KOPT-K1 (cell line): ENCODE data around the gene CDHR1.

Source experiments
- H3K27ac ChIP-seq: fragments of 200-600 bp; sonication (generic); 2 replicates; pipeline ENCODE4 v1.5.1; 2016; ENCODE audit warnings: antibody characterized with exemption, mild to moderate bottlenecking, low read depth, low read length; ENCODE audit not compliant: poor library complexity, severe bottlenecking
- H3K36me3 ChIP-seq: fragments of 200-600 bp; sonication (generic); 2 replicates; pipeline ENCODE4 v1.5.1; 2017; ENCODE audit warnings: antibody characterized with exemption, mild to moderate bottlenecking, low read length, moderate library complexity; ENCODE audit not compliant: insufficient read depth
- H3K9me3 ChIP-seq: fragments of 200-600 bp; sonication (generic); 2 replicates; pipeline ENCODE4 v1.5.1; 2017; ENCODE audit warnings: antibody characterized with exemption, low read length, mild to moderate bottlenecking; ENCODE audit not compliant: insufficient read depth, poor library complexity, severe bottlenecking

The CDHR1 gene

GRCh38 chr10:84202349-84202748 lies 8.0 kb downstream of the CDHR1 start:
- Histone ChIP-seq H3K27ac (no peak overlapping the region), H3K36me3 (no peaks in the 10 kb centered on the region), H3K9me3 (no peaks in the 10 kb centered on the region)

GRCh38 chr10:84204122-84204521 lies 9.8 kb downstream of the CDHR1 start:
- Histone ChIP-seq H3K36me3 (no peaks in the 10 kb centered on the region), H3K27ac (no peak overlapping the region), H3K9me3 (no peaks in the 10 kb centered on the region)

- no peaks in the 10 kb centered on the region for H3K36me3 ChIP-seq
- H3K9me3 ChIP-seq = no peaks in the 10 kb centered on the region
- H3K27ac ChIP-seq = no peak overlapping the region
Measured at GRCh38 chr10:84204610-84205009, 10.3 kb downstream of the CDHR1 start.

GRCh38 chr10:84205049-84205852 lies 10.9 kb downstream of the CDHR1 start:
- no peak overlapping the region for H3K27ac ChIP-seq
- no peaks in the 10 kb centered on the region for H3K36me3 ChIP-seq
- no peaks in the 10 kb centered on the region for H3K9me3 ChIP-seq

GRCh38 chr10:84205853-84206525 lies 11.7 kb downstream of the CDHR1 start:
- Histone ChIP-seq H3K36me3 (no peaks in the 10 kb centered on the region), H3K27ac (no peak overlapping the region), H3K9me3 (no peaks in the 10 kb centered on the region)

- H3K36me3 ChIP-seq = no peaks in the 10 kb centered on the region
- H3K9me3 ChIP-seq = no peaks in the 10 kb centered on the region
- no peak overlapping the region for H3K27ac ChIP-seq
Measured at GRCh38 chr10:84208023-84208422, 13.7 kb downstream of the CDHR1 start.

- Histone ChIP-seq H3K9me3 (no peaks in the 10 kb centered on the region), H3K27ac (no peak overlapping the region), H3K36me3 (no peaks in the 10 kb centered on the region)
Measured at GRCh38 chr10:84211566-84211965, 17.2 kb downstream of the CDHR1 start.

GRCh38 chr10:84212014-84212413 lies 17.7 kb downstream of the CDHR1 start:
- Histone ChIP-seq H3K36me3 (no peaks in the 10 kb centered on the region), H3K9me3 (no peaks in the 10 kb centered on the region), H3K27ac (no peak overlapping the region)

- Histone ChIP-seq H3K9me3 (no peaks in the 10 kb centered on the region), H3K36me3 (no peaks in the 10 kb centered on the region), H3K27ac (no peak overlapping the region)
Measured at GRCh38 chr10:84213076-84213475, 18.7 kb downstream of the CDHR1 start.

GRCh38 chr10:84214046-84214572 lies 19.8 kb downstream of the CDHR1 start:
- H3K36me3 ChIP-seq = no peaks in the 10 kb centered on the region
- H3K27ac ChIP-seq = no peak overlapping the region
- no peaks in the 10 kb centered on the region for H3K9me3 ChIP-seq

GRCh38 chr10:84214612-84215235 lies 20.4 kb downstream of the CDHR1 start:
- H3K27ac ChIP-seq = no peak overlapping the region
- peaks cover 6% of the 10 kb centered on the region for H3K9me3 ChIP-seq
- no peaks in the 10 kb centered on the region for H3K36me3 ChIP-seq

GRCh38 chr10:84216834-84217233 lies 22.5 kb downstream of the CDHR1 start:
- H3K27ac ChIP-seq = no peak overlapping the region
- H3K36me3 ChIP-seq = no peaks in the 10 kb centered on the region

GRCh38 chr10:84217746-84218145 lies 23.4 kb downstream of the CDHR1 start:
- no peak overlapping the region for H3K27ac ChIP-seq
- H3K36me3 ChIP-seq = no peaks in the 10 kb centered on the region
- peaks cover 6% of the 10 kb centered on the region for H3K9me3 ChIP-seq

More at GRCh38 chr10:84216834-84217233, 22.5 kb downstream of the CDHR1 start:
- peaks cover 6% of the 10 kb centered on the region for H3K9me3 ChIP-seq

- Histone ChIP-seq H3K9me3 (peaks cover 6% of the 10 kb centered on the region), H3K27ac (no peak overlapping the region), H3K36me3 (no peaks in the 10 kb centered on the region)
Measured at GRCh38 chr10:84221916-84222315, 27.6 kb downstream of the CDHR1 start.

- H3K9me3 ChIP-seq = peaks cover 2% of the 10 kb centered on the region
- no peak overlapping the region for H3K27ac ChIP-seq
- H3K36me3 ChIP-seq = no peaks in the 10 kb centered on the region
Measured at GRCh38 chr10:84224411-84225028, 30.2 kb downstream of the CDHR1 start.
